GM21786 (cell line): ENCODE results near the gene GTSE1.

Experiments used
- ATAC-seq: cut with Tn5 transposase; IDR thresholded peaks from one replicate; pipeline ENCODE4 v1.9.1; 2021; ENCODE audit not compliant: unreplicated experiment

Gene GTSE1

DNA sequence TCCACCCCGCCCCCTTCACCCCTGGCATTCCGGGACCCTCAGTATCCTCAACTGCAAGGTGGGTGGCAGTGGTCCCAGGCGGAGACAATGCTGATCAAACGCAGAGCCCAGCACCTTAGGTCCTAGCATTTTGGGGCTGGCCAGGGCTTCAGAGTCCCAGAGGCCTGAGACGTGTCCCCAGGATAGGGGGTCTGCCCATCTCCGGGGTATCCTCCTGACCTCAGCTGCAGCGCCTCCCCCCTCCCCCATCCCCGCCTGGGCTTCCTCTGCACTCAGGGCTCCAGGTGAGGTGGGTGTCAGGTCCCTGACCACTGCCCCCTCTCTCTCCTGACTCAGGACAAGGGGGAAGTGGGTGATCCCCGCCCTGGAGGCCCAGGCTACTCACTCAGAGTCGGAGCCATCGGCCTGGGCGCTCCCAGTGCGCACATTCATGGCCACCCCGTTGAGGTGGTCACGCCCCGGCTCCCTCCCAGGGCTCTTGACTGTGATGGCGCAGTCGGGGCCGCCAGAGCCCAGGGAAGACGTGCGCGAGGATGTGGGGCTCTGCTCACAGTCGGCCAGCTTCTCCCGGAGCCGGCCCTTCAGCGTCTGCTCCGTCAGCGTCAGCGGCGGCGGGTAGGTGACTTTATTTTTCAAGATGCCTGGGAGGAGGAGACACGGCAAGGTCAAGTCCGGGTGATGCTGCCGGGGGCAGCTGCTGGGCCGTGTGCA is 67.1 kb downstream of the GTSE1 start:
- ATAC-seq = no peak

DNA sequence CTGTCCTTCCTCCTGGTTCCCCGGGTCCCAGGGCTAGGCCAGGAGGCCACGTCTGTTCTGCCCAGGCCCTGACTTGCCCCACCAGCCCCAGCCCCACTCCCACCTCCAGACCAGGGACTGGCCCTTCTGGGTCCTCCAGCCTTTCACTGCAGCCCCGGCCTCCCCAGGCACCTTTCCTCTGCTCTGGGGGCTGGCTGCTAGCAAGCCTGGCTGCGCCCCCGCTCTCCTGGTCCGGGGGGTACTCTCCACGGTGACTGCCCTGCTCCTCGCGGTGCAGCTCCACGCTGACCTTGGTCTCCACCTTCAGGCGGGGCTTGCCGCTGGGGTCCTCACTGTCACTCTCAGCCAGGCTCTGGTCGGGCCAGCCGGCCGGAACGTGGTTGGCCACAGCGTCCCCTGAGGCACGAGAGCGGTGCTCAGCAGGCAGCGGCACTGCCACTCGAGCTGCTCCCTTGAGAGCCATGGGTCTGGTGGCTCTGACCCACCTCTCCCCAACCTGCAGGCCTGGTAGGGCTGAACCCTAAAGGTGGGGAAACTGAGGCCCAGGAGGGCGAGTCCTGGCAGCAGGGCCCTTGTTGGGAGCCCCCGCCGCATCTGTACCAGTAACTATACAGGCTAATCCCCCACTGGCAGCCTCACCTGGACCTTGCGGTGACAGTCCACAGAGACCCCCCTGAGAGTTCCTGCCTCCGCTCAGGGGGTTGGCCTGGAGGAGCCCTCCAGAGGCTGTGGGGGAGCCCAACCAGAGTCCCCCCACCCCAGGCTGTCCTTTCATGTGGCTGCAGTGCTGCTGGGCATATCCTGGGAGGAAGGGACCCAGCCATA is 67.9 kb downstream of the GTSE1 start:
- ATAC-seq = no peak

DNA sequence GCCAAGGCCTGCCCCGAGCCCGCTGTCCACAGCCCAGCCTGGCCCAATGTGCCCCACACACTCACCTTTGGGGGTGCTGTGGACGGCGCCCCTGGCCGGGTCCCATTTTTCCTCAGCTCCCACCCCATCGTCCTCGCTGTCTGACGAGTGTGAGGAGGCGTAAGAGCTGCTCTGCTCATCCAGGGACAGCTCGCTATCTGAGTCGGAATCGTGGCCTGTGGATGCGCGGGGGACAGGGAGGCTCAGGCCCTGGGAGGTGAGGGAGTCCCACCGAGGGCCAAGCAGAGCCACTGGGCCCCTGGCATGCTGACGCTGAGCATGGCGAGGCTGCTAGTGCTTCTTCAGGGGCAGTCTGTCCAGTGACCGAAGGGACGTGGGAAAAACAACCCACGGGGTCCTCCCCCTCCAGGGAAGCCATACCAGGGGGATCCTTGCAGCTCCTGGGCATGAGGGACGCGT is 68.5 kb downstream of the GTSE1 start:
- ATAC-seq = no peak

DNA sequence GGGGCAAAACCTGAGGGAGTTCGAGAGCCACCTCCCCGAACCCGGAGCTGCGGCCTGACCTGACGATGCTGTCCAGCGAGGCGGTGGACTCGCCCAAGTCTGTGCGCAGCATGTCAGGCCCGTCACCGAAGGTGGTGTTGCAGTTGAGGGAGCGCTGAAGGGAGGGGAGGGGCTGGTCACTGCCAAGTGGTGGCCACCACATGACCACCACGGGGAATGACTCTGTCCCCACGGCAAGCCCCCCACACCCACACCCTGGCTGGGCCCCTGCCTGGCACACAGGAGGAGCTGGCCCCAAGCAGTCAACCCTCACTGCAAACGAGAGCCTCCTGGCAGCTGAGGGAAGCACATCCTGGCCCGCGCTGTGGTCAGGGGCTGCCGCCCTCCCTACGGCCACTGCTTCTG is 69.7 kb downstream of the GTSE1 start:
- no peak for ATAC-seq

DNA sequence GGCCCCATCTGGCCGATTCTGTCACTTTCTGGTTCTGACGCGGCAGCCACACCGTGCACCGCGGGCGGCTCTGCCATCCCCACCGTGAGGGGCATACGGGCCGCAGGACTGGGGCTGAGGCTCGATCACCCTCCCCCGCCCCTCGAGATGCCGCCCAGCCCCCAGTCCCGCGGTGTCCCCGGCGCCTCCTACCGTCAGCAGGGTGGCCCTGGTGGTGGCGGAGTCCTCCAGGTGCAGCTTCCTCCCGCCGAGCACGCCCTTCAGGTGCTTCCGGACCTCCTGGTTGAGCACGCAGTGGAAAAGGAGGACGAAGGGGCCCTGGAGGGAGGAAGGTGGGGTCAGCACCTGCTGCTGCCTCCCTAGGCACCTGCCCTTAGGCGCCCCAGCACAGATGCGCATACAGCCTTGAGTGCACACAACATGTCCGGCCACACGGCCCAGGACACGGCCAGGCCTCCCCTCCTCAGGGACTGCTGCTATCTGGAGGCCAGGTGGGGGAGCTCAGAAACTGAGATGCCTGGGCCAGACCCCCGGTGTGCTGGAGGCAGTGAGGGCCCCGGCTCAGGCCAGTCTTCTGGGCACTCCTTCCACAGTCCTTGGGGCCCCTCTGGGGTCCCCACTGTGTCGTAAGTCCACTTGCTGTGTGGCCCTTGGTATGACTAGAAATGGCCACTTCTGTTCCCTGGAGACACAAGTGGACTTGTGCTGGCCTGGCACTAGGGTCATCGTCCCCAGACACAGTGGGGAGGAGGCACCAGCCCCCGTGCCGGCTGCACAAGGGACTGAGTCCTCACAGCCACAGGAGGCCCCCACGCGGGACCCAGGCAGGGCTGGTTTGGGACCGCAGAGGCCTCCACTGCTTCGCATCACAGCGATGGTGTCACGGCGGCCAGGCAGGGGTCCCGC is 70.4 kb downstream of the GTSE1 start:
- ATAC-seq = no peak

DNA sequence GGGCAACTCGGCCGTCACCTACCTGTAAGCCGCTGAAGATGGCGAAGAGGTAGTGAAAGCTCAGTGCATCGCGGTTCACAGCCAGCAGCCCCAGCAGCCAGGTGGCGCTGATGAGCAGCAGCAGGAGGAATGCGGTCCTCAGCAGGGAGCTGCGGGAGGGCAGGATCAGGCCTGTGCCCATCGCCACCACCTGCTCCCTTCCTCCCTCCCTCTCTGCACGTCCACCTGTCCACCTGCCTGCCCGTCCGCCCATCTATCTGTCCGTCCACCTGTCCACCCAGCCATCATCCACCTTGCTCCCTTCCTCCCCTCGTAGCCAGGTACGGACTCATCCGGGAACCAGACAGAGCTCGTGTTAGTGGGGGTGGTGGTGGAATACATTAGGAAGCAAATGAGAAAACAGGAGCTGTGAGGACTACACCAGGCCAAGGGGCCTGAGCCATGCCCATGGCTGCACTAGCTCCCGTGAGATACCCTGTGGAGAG is 71.1 kb downstream of the GTSE1 start:
- ATAC-seq = no peak

DNA sequence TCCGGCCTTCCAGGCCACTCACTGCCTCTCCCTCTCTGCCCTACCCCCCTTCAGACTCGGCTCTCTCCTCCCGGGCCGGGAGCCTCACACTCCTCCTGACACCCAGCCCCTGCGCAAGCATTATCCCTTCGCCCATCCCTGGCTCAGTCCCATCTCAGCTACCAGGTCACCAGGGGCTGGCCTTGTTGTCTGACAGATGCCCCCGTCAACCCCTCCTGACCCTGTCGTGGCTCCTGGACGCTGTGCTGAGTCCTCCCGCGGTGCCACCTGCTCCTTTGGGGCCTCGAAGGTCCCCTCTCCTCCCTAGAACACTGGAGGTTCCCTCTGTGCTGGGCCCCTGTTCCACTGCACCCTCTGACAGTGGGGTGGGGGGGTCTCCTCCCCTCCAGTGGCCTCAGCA is 71.8 kb downstream of the GTSE1 start:
- ATAC-seq = no peak

DNA sequence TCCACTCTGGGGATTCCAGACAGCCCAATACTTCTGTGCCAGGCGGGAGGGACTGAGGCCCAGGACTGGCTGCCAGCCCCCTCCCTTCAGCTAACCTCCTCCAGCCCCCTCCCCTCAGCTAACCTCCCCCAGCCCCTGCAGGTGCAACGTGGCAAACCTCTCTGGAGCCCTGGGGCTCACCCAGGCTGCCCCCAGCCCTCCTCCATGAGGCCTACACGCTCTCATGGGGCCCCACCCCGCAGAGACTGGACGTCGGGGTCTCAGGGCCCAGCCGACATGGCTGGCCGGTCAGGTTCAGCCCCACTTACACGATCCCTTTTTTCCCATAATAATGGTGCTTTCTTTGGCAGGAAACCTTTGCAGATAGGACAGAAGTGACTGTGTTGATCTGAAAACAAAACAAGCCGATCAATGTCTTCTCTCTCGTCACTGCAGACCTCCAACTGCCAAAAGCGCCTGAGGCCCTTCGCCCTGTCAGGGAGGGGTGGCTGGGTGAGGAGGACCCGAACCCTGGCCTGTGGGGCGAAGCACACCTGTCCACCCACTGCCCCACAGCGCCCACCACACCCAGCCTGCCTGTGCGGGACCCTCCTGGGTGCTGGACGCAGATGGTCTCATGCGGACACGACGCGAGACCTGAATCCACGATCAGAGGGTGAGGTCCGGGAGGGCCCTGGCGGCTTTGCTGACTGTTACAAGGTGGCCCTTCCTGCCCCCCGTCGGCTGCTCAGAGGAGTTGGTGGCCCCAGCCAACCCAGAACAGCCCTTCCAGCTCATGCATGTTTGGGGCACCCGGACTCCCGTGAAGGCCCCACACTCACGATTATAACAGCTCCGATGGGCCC is 72.4 kb downstream of the GTSE1 start:
- ATAC-seq = no peak

DNA sequence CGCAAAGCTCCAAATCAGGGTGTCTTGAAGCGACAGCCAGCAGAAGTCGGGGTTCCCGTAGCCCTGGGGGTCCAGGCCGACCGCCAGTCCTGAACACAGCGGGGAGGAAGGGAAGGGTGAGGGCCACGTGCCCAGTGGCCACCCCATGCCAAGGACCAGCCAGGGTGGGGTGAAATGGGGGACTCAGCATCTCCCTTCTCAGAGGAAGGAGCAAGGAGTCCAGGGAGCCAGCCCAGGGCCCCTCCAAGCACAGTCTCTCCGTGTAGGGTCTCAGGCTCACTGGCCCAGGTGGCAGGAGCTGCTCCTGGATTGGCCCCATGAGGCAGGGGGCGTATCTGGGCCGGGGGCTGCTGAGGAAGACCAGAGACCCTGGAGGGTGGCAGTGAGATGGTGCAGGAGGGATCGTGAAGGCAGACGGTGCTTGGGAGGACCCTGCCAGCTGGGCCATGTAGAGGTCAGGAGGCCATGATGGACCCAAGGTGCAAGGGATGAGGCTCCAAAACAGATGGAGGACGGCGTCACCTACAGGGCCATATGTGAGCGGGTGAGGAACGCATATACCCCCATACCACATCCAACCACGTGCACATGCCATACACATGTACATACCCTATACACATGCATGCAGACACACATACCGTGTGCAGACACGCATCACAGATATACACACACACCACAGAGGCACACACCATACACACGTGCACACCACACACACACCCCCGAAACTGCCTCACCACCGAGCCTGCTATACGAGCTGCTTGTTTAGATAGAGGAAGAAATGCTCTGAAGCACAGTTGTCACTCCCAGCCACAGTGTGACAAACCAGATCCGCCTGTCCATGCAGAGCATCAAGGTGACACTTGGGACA is 73.3 kb downstream of the GTSE1 start:
- no peak for ATAC-seq

DNA sequence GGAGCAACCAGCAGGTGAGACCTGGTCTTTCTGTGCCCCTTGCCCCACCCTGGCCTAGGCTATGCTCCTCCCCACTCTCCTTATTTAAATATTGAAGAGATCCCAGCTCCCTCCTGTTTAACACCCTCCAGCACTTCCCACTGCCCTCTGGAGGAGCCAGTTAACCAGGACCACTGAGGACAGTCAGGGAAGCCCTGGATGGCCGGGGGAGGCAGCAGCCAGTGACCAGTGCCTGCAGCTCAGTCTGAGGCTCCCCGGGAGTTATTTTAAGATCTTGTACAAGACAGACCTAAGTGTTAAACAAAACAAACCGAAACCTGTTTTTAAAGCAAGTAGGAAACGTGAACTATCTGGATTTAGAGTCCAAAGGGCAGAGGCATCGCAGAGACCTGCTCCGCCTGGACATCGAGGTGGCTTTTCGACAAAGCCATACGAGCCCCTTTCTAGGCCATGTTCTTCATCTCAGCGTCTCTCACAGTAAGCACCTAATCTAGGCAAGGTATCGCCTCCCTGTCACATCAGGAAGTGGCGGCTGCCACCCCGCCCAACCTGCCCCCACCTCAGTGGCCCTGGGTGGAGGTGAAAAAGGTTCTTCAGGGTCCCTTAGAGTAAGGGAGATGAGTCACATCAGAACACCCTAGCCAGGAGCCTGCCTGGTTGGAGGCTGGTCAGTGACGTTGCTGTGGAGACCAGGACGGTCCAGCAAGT is 74.1 kb downstream of the GTSE1 start:
- ATAC-seq = no peak

DNA sequence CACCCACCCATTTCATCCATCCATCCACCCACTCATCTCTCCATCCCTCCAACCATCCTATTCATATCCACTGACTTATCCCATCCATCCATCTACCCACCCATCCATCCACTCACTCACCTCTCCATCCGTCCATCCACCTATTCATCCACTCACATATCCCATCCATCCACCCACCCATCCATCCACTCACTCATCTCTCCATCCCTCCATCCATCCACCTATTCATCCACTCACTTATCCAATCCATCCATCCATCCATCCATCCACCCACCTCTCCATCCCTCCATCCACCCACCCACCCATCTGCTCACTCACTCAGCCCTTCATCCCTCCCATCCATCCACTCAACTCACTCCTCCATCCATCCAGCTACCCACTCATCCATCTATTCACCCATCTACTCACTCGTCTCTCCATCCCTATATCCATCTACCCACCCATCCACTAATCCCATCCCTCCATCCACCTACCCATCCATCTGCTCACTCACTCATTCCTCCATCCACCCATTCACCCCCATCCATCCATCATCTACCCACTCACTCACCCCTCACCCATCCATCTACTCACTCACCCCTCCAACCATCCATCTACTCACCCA is 75.1 kb downstream of the GTSE1 start:
- ATAC-seq = no peak

DNA sequence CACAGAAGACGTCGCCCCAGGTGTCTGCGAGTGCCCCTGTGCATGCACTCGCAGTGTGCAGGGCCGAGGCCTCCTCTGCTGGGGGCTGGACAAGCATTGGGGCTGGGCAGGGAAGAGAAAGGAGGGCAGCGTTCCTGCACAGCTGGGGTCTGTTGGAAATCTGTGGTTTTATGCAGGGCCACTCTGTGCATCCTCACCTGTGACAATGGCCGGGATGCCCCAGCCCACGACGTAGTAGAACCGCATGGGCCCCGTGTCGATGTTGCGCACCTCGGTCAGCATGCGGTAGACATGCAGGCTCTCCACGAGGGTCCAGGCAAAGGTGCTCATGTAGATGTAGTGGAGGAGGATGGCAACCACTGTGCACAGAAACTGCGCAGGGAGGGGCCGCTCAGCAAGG is 76.0 kb downstream of the GTSE1 start:
- ATAC-seq = no peak

DNA sequence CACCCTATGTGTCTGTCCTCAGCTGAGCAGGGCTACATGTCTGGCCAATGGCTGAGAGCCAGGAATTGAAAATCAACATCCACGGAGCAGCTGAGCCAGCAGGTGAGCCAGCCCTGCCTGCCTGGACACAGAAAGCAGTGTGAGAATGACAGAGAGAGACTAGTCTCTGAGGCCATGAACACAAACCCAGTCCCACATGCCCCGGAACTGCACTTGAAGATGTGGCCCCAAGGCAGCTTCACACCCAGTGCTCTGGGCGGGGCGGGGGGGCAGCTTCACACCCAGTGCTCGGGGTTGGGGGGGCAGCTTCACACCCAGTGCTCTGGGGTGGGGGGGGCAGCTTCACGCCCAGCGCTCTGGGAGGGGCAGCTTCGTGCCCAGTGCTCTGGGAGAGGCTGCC is 76.5 kb downstream of the GTSE1 start:
- no peak for ATAC-seq

DNA sequence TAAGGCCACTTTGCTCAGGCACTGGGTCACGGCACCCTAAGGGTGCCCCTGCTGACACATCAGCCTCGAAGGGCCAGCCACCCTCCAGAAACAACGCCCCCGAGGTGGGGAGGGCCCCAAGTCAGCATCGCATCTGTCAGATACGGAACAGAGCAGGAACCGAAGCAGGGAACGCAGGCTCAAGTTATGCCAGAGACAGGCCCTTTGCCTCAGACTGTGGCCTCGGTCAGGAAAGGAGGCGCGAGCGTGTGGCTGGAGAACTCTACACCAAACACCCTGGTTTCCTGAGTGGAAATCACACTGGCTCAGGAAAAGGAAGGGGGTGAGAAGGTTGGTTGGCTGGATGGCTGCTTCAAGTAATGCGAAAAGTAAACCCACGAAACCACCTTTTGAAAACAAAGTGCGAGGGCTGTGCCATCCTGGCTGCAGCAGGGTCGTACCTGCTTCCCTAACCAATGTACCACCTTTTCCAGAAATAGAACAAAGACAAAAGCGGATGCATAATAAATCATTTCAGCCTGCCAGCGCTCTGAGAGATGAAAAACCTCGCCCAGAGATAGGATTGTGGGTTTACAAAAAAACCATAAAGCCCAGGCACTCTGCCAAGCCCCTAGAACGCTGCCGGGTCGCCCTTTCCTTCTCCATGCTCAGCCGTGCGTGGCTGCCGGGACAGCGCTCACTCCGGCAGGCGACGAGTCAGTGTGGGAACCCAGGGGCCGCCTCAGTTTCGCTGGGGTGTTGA is 77.4 kb downstream of the GTSE1 start:
- no peak for ATAC-seq

DNA sequence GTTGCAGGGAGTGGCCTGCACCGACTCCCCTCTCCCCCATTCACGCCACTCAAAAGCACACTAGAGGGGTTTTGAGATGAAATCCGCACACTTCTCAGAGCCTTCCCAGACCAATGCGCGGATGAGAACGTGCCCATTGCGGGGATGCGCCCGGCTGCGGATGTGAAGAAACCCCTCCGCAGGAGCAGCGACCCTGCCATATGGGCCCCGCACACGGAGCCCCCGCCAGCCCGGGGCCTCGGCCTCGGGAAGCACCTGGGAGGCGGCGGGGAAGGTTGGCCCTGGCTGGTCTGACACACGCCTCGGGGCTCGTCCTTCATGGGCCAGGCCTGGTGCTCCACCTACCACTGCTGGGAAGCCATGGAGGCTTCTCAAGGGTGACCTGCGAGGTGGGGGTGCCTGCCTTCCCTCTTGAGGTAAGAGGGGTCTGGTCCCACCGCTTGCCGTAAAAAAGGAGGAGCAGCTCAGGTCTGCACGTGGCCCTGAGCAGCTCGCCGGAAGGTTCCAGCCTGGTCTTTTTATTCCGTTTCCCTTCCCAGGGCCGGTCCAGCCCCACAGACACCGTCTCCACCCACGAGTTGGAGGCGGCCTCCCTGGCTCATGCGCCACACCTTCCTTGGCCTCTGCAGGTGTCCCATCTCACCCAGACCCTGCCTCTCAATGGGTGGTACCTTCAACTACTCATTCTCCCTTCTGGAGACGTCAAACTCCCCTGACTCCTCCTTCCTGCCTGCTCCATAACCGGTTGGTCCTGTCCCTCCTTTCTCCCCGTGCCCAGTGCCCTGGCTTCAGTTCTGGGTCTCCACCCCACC is 78.2 kb downstream of the GTSE1 start:
- ATAC-seq = no peak

DNA sequence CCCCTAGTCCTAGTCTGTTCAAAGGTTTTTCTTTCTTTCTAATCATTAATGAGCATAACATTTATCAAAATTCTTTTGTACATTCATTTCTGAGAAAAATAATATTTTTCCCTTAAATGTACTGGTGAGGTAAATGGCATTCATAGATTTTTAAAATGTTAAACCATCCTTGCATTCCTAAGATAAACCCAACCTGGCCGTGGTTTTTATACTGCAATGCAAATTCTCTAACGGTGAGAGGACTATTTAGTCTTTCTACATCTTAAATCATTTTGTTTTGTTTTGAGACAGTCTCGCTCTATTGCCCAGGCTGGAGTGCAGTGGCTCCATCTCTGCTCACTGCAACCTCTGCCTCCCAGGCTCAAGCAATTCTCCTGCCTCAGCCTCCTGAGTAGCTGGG is 79.4 kb downstream of the GTSE1 start:
- no peak for ATAC-seq
